KOPT-K1 (cell line): ENCODE results near the gene MRPS34.

Experiments
- H3K27ac ChIP-seq: fragments of 200-600 bp; sonication (generic); 2 replicates; pipeline ENCODE4 v1.5.1; 2016; ENCODE audit warnings: antibody characterized with exemption, mild to moderate bottlenecking, low read depth, low read length; ENCODE audit not compliant: poor library complexity, severe bottlenecking
- H3K36me3 ChIP-seq: fragments of 200-600 bp; sonication (generic); 2 replicates; pipeline ENCODE4 v1.5.1; 2017; ENCODE audit warnings: antibody characterized with exemption, mild to moderate bottlenecking, low read length, moderate library complexity; ENCODE audit not compliant: insufficient read depth
- H3K9me3 ChIP-seq: fragments of 200-600 bp; sonication (generic); 2 replicates; pipeline ENCODE4 v1.5.1; 2017; ENCODE audit warnings: antibody characterized with exemption, low read length, mild to moderate bottlenecking; ENCODE audit not compliant: insufficient read depth, poor library complexity, severe bottlenecking

The MRPS34 gene

GRCh38 chr16:1772908-1773702, at the start of gene MRPS34:
MRPS34 (minus strand) TSS chr16:1773134; CDS start chr16:1773119, 15 bp downstream.
- H3K27ac ChIP-seq: peak within 1 kb of the TSS; percentile 85
- no peaks in the 10 kb centered on the region for H3K9me3 ChIP-seq
- H3K36me3 ChIP-seq: peaks cover 52% of the 10 kb centered on the region; the same call in 1 of the 2 replicates

- Histone ChIP-seq H3K9me3 (no peaks in the 10 kb centered on the region), H3K36me3 (peaks cover 15% of the 10 kb centered on the region; the same call in 1 of the 2 replicates), H3K27ac (no peak overlapping the region)
Observed at GRCh38 chr16:1821861-1822611, 49.1 kb upstream of the MRPS34 start.

DNA sequence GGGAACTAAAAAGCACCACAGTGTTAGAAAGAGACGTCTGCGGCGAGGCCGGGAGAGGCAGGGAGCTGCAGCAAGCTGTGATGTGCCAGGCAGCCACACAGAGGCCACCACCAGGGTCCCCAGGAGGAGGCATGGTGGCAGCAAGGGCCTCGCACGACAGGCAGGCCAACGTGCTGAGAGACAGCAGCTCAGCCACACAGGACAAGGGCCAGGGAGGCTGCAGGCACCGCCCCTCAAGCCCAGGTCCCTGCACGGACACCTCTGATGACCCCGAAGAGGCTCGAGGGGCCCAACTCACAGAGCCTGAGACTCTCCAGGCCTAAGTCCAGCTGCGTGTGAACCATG, 48.0 kb upstream of the MRPS34 start:
- no peak overlapping the region for H3K27ac ChIP-seq
- H3K9me3 ChIP-seq: no peaks in the 10 kb centered on the region
- peaks cover 24% of the 10 kb centered on the region for H3K36me3 ChIP-seq

GRCh38 chr16:1820096-1820945, 47.4 kb upstream of the MRPS34 start:
- no peak overlapping the region for H3K27ac ChIP-seq
- H3K36me3 ChIP-seq: peaks cover 24% of the 10 kb centered on the region
- no peaks in the 10 kb centered on the region for H3K9me3 ChIP-seq

DNA sequence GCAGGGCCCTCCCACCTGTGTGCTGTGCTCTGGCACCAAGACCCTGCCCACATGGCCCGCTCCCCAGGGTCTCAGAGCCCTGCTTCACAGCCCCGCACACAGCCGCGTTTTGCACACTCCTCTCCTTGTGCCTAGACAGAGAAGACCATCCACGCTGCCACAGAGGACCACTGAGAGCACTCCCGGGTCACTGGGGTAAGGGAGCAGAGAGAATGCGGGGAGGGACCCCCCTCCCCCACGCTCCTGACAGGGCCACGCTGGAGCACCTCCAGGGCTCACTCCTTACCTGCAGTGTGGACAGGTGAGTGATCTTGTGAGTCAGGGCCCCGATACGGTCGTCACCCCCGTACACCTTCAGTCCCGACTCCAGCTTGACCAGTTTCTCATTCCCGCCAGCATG, 46.7 kb upstream of the MRPS34 start:
- Histone ChIP-seq H3K27ac (no peak overlapping the region), H3K36me3 (peaks cover 24% of the 10 kb centered on the region)

GRCh38 chr16:1818873-1819525, 46.1 kb upstream of the MRPS34 start:
- Histone ChIP-seq H3K36me3 (peaks cover 27% of the 10 kb centered on the region), H3K9me3 (no peaks in the 10 kb centered on the region), H3K27ac (no peak overlapping the region)

More for the DNA sequence above, 46.7 kb upstream of the MRPS34 start:
- no peaks in the 10 kb centered on the region for H3K9me3 ChIP-seq

DNA sequence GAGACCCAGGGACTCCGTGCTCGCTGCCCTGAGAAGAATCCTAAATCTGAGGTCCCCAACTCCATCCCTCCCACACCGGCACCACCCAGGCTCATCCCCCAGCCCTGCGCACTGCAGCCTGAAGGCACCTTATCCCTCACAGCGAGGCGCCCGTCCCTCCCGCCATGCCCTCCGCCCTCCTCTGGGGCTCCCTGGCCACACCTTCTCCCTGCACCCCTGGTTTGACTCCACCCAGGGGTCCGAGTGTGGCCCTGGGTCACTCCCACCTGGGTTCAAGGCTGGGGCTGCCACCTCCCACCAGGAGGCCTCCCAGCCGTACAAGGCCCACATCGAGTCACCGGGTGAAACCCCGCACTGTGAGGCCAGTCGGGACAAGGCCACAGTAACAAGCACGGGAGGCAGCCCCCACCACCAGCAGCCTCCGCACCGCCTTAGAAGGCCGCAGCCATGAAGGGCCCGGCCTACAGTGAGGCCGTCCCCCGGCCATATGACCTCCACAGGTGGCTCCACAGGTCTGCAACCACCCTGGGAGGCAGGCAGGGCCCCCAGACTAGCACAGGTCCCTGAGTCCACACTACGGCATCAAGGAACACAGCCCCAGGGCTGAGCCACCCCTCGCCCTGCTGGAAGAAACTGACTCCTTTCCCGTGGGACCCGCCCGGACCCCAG, 45.4 kb upstream of the MRPS34 start:
- no peaks in the 10 kb centered on the region for H3K9me3 ChIP-seq
- H3K36me3 ChIP-seq: peaks cover 33% of the 10 kb centered on the region
- no peak overlapping the region for H3K27ac ChIP-seq

DNA sequence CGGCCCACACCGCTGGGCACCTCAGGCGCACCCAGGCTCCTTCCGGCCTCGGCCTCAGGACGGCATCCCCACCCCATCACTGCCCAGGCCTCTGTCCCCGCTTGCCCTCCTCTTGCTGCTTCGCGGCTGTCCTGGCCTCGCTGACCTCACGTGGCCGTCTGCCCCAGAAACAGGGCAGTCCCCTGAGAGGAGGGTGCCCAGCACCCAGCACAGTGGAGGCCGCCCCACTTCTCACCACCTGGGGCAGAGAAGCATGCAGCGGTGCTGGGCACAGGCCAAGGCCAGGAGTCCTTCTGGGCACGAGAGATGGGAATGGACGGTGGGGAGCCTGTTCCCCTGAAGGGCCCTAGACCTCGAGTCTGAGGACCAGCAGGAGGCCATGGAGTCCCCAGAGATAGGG, 44.8 kb upstream of the MRPS34 start:
- Histone ChIP-seq H3K36me3 (peaks cover 32% of the 10 kb centered on the region), H3K9me3 (no peaks in the 10 kb centered on the region), H3K27ac (no peak overlapping the region)

- H3K9me3 ChIP-seq: no peaks in the 10 kb centered on the region
- H3K36me3 ChIP-seq: peaks cover 28% of the 10 kb centered on the region
- no peak overlapping the region for H3K27ac ChIP-seq
Observed at GRCh38 chr16:1817276-1817589, 44.3 kb upstream of the MRPS34 start.

GRCh38 chr16:1816396-1817275, 43.7 kb upstream of the MRPS34 start:
- H3K36me3 ChIP-seq: peaks cover 22% of the 10 kb centered on the region
- H3K27ac ChIP-seq: no peak overlapping the region
- H3K9me3 ChIP-seq: no peaks in the 10 kb centered on the region

GRCh38 chr16:1815461-1815860, 42.5 kb upstream of the MRPS34 start:
- H3K36me3 ChIP-seq: peaks cover 20% of the 10 kb centered on the region

GRCh38 chr16:1812732-1813163, 39.8 kb upstream of the MRPS34 start:
- H3K36me3 ChIP-seq: peaks cover 38% of the 10 kb centered on the region
- no peaks in the 10 kb centered on the region for H3K9me3 ChIP-seq
- H3K27ac ChIP-seq: no peak overlapping the region

More at GRCh38 chr16:1815461-1815860, 42.5 kb upstream of the MRPS34 start:
- Histone ChIP-seq H3K27ac (no peak overlapping the region), H3K9me3 (no peaks in the 10 kb centered on the region)

- Histone ChIP-seq H3K36me3 (peaks cover 41% of the 10 kb centered on the region; the same call in 1 of the 2 replicates), H3K27ac (no peak overlapping the region), H3K9me3 (no peaks in the 10 kb centered on the region)
Observed at GRCh38 chr16:1810536-1810935, 37.6 kb upstream of the MRPS34 start.
